IPS-11a (cell line): Measurements from ENCODE around the gene POR.
"Not testable (repeated sequence)": the region's sequence is repeated elsewhere in the genome, so short reads cannot be mapped to it uniquely, and the experiment has no call there.

Experiments used
- H3K4me3 ChIP-seq: one replicate; pipeline ENCODE4 v1.5.1; 2013; ENCODE audit warnings: low read depth, low read length, control low read depth

POR gene

GRCh38 chr7:75914655-75915415 lies at the start of gene POR:
Gene POR, plus strand, starts transcription at chr7:75915155. Its CDS starts 38,847 bp downstream, at chr7:75954002.
- H3K4me3 ChIP-seq: peak within 1 kb of the TSS; percentile 77

- no peak overlapping the region for H3K4me3 ChIP-seq
These were observed 48.9 kb upstream of the POR start for GRCh38 chr7:75866114-75866488.

DNA sequence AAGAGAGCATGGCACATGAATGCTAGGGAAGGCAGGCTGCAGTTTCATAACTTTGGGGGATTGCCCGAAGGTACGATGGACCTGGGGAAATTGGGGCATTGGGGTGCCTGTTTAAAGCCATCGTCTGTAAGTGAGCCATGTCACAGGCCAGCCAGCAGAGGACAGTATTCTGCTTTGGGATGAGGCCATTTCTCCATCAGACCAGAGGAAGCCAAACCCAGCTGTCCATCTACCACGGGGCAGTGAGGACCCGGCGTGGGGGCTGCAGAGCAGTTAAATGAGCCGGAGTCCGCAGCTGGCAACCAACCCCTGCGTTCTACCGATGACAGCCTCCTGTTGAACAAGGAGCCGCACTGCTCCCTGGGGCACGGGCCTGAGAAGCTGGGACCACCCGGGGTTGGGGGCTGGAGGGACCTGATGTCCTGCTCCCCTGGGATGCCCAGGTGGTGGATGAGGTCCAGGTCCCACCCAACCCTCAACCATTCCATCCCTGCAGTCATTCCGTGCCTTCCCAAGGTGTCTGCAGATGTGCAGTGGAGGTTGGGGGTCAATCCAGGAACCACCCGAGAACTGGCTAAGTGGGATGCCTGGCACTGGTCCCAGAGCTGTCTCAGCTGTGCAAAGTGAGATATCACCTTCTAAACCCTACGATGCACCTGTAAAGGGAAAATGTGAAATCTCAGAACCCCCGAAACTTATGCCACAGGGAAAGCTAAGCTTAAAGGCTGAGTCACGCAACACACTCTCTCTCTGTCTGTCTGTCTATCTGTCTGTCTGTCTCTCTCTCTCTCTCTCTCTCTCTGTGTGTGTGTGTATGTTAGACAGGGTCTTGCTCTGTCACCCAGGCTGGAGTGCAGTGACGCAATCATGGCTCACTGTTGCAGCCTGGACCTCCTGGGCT lies 48.2 kb upstream of the POR start:
- H3K4me3 ChIP-seq: no peak overlapping the region

DNA sequence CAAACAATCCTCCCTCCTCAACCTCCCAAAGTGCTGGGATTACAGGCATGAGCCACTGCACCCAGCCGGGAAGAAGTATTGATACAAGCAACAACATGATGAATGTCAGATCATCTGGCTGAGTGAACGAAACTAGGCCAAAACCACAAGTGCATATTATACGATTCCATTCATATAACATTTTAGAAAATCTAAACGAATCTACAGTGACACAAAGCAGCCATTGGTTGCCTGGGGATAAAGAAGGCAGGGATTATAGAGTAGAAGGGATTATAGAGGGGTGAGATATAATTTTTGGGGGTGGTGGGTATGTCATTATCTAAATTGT lies 47.6 kb upstream of the POR start:
- H3K4me3 ChIP-seq: no peak overlapping the region

GRCh38 chr7:75868153-75868552 lies 46.8 kb upstream of the POR start:
- no peak overlapping the region for H3K4me3 ChIP-seq

- no peak overlapping the region for H3K4me3 ChIP-seq
These were observed 45.1 kb upstream of the POR start for GRCh38 chr7:75869776-75870379.

DNA sequence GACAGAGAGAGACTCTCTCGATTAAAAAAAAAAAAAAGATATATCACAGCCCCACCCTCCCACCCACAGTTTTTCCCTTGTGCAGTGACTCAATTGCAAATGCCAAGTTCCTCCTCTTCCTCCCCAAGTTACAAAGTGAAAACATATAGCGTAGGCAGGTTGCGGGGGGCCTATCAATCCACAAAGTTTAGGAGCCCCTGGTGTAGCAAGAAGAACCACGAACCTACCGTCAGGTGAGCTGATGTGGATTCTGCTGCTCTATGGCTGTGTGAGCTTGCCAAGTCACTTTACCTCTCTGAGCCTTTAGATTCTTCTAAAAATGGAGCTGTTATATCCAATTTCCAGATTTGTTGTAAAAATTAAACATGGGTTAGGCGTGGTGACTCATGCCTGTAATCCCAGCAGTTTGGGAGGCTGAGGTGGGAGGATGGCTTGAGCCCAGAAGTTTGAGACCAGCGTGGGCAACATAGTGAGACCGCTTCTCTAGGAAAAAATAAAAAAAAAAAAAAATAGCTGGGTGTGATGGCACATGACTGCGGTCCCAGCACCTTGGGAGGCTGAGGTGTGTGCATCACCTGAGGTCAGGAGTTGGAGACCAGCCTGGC lies 44.3 kb upstream of the POR start:
- no peak overlapping the region for H3K4me3 ChIP-seq

DNA sequence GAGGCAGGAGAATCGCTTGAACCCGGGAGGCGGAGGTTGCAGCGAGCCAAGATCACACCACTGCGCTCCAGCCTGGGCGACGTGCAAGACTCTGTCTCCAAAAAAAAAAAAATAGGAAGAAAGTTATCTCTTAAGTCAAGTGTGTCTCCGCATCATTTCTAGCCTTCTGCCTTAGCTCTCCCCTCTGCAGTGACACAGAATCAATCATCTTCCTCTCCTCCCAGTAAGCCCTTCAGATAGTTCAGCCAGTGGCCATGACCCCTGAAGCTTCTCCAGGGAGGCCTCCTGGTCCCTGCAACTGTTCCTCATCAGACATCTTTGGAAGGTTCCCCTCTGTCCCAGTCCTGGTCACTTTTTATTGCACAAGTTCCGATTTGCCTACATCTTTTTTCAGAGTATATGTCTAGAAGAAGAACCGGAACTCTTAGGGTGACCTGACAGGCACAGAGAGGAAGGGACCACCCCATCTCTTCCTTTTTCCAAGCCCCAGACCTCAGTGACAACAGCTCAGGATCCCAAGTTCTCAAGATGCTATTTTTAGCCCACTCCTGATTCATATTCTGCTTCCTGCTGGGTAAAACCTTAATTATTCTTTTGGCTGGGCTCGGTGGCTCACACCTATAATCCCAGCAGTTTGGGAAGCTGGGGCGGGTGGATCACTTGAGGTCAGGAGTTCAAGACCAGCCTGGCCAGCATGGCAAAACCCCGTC lies 42.7 kb upstream of the POR start:
- no peak overlapping the region for H3K4me3 ChIP-seq

- H3K4me3 ChIP-seq: not testable (repeated sequence)
These were observed 40.8 kb upstream of the POR start for GRCh38 chr7:75874180-75874579.

DNA sequence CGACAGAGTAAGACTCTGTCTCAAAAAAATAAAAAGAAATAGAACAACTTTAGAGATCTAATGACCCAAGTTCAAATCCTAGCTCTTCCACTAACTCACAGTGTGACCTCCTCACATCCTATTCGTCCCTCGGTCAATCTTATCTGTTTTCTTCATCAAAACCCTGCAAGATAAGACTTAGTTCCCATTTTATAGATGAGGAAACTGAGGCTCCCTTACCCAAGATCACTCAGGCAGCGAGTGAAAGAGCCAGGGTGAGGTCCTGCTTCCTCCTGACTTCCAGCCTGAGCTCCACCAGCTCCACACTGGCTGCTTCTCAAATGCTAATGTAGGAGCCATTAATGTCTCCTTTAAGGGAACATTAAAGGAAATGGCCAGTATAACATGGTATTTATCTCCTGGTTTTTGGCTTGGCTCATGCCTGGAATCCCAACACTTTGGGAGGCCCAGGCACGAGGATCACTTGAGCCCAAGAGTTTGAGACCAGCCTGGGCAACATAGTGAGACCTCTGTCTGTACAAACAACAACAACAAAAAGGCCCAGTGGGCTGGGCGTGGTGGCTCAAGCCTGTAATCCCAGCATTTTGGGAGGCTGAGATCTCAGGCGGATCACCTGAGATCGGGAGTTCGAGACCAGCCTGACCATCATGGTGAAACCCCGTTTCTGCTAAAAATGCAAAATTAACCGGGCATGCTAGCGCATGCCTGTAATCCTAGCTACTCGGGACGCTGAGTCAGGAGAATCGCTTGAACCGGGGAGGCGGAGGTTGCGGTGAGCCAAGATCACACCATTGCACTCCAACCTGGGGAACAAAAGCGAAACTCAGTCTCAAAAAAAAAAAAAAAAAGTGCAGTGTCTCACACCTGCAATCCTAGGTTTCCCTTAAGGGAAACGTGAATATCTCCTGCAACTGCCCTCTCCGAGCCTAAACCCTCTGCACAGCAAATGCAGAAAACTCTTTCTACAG lies 39.6 kb upstream of the POR start:
- no peak overlapping the region for H3K4me3 ChIP-seq

DNA sequence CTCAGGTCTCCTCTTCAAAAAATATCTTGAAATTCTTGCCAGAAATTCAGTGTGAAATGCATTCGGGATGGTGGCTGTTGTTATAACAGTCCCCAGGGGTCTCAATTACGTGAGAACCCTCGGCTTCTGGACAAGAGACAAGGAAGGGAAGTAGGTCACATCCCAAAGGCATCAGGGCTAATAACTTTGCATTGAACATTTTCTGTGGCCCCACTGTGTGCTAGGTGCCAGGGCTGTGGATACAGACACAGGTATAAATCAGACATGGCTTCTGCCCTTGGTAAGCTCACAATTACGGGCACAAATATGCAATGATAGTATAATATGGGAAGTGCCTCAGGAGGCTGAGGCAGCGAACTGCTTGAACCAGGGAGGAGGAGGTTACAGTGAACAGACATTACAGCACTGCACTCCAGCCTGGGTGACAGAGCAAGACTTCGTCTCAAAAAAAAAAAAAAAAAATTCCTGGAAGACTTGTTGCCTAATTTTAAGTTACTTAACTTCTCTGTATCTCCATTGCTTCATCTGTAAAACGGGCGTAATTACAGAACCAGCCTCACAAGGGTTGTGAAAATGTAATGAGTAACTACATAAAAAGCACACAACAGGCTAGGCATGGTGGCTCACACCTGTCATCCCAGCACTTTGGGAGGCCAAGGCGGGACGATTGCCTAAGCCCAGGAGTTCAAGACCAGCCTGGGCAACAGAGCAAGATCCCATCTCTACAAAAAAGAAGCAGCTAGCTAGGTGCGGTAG lies 38.7 kb upstream of the POR start:
- no peak overlapping the region for H3K4me3 ChIP-seq

- H3K4me3 ChIP-seq: peak overlapping the region; percentile 27
These were observed 36.6 kb upstream of the POR start for GRCh38 chr7:75878312-75878768.

DNA sequence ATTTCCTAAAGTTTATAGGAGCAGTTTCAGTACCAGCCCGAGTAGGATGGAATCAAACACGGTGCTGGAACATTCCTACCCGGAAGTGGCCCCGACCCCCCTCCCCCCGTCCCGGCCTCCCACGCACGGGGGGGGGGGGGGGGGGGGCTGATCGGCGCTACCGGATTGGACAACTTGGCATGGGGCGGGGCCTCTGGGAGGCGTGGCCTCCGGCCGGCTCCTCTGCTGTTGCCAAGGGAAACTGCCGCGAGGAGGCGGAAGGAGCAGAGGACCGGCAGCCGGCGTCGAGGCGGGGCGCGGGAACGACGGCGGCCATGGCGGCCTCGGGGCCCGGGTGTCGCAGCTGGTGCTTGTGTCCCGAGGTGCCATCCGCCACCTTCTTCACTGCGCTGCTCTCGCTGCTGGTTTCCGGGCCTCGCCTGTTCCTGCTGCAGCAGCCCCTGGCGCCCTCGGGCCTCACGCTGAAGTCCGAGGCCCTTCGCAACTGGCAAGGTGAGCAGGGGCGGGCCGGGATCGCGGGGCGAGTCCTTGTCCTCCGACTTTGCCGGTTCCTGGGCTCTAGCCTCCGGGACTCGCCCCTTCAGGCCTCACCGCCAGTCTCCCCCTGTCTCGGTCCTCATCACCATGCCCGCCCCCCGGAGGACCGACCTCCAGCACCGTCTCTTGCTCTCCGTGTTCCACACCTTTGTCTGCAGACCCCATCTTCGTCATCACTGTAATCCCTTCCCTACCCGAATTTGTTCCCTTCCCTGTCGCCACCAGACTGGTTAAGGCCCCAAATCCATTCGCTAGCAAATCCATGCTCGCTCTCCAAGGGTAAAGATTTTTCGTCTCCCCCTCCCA lies 36.0 kb upstream of the POR start, which contains the start of gene RHBDD2:
Gene RHBDD2, plus strand, starts transcription at position 266 of the 843 bp plus-strand sequence. Its CDS starts 49 bp downstream, at position 315.
- H3K4me3 ChIP-seq: peak within 1 kb of the TSS; percentile 84

GRCh38 chr7:75879771-75880184 lies 35.2 kb upstream of the POR start:
- peak overlapping the region; percentile 84 for H3K4me3 ChIP-seq

DNA sequence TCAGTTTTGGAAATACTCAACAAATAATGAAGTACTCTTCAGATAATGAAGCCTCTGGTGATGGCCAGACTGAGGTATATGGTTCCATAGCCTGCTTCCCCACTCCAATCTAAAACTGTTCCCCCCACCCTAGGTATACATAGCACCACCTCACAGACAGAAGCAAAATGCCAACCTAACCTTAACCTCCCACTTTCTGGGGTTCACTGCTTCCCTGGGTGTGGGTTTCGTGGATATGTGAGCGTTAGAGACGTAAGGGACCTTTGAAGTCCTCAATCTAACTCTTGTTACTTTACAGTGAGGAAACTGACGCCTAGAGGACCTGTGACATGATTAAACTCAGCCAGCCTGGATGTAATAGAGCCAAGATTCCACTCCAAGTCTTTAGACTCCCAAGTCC lies 34.7 kb upstream of the POR start:
- H3K4me3 ChIP-seq: no peak overlapping the region

DNA sequence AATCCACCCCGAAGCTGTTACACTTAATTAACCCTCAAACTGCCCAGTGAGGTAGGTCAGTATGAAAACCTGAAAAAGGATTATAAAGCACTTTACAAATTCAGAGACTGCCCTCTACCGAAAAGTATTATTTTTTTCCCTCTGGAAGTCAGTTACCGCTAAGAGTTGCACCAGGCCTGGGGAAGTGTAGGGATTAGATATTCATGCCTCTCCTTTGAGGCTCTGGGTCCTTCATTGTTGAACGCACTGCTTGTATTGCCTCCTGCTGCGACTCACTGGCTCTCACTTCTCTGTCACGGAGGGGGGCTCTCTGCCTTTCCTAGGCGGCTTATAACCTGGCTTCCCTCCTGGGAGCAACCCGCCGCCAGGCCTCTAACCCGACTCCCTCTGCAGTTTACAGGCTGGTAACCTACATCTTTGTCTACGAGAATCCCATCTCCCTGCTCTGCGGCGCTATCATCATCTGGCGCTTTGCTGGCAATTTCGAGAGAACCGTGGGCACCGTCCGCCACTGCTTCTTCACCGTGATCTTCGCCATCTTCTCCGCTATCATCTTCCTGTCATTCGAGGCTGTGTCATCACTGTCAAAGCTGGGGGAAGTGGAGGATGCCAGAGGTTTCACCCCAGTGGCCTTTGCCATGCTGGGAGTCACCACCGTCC lies 33.4 kb upstream of the POR start:
- H3K4me3 ChIP-seq: no peak overlapping the region

GRCh38 chr7:75883265-75883824 lies 31.6 kb upstream of the POR start:
- not testable (repeated sequence) for H3K4me3 ChIP-seq
